Choroid plexus epithelial cell (primary cell): ENCODE measurements around the gene GALNT10.

Experiments
- DNase-seq: peaks from one replicate; pipeline ENCODE4 v3.0.0-alpha.2; 2010; ENCODE audit warnings: low read depth
- H3K4me3 ChIP-seq: 2 replicates; pipeline ENCODE4 v1.5.1; 2011; ENCODE audit warnings: low read depth, mild to moderate bottlenecking, control low read depth, low read length, moderate library complexity
- CTCF ChIP-seq: conservative IDR thresholded peaks from 2 replicates; pipeline ENCODE4 v1.5.1; 2011; ENCODE audit warnings: low read depth, mild to moderate bottlenecking, control low read depth, inconsistent platforms, low read length, moderate library complexity

The GALNT10 gene

GRCh38 chr5:154264549-154265196, 74.1 kb downstream of the GALNT10 start:
- DNase-seq, result no peak
- no peak for TF ChIP-seq CTCF
- H3K4me3 ChIP-seq, result no peak overlapping the region

- no peak overlapping the region for H3K4me3 ChIP-seq
- DNase-seq, result no peak
- no peak for TF ChIP-seq CTCF
These were observed 74.8 kb downstream of the GALNT10 start for GRCh38 chr5:154265197-154265773.

- DNase-seq, result no peak
- no peak overlapping the region for H3K4me3 ChIP-seq
- TF ChIP-seq CTCF, result no peak
These were observed 77.0 kb downstream of the GALNT10 start for GRCh38 chr5:154267516-154267915.

- H3K4me3 ChIP-seq, result no peak overlapping the region
- no peak for TF ChIP-seq CTCF
- no peak for DNase-seq
These were observed 77.5 kb downstream of the GALNT10 start for GRCh38 chr5:154268073-154268472.

- no peak for TF ChIP-seq CTCF
- DNase-seq, result no peak
- H3K4me3 ChIP-seq, result no peak overlapping the region
These were observed 78.9 kb downstream of the GALNT10 start for GRCh38 chr5:154269414-154269813.

GRCh38 chr5:154271466-154271865, 80.9 kb downstream of the GALNT10 start:
- DNase-seq, result no peak
- no peak for TF ChIP-seq CTCF
- H3K4me3 ChIP-seq, result no peak overlapping the region

- DNase-seq, result no peak
- H3K4me3 ChIP-seq, result no peak overlapping the region
- TF ChIP-seq CTCF, result no peak
These were observed 81.5 kb downstream of the GALNT10 start for GRCh38 chr5:154271936-154272514.
